Caco-2 (cell line): ENCODE measurements around the gene RNLS. TPM values are rescaled to one million over a fixed set of nuclear protein-coding genes. Genes with fewer than 3 reads are reported as not detected.

Experiments used
- BruUV-seq: library from RNA; stranded (reverse); fragments of 400-500 nt; replicated peaks from 2 replicates; lab custom pipeline; 2021; lab: Mats Ljungman, UMichigan
- CTCF ChIA-PET: fragments of 300-600 bp; sonication (Branson Sonifier 250); formaldehyde crosslinking; loops from one replicate; lab custom pipeline; 2022; ENCODE audit warnings: antibody characterized with exemption; lab: Charles Lee
- POLR2A ChIA-PET: fragments of 300-600 bp; sonication (Branson Sonifier 250); formaldehyde crosslinking; loops from one replicate; lab custom pipeline; 2022; ENCODE audit warnings: antibody characterized with exemption; lab: Charles Lee
- DNase-seq, 2 experiments: peaks; one replicate each; pipeline versions ENCODE4 v3.0.0 to v3.0.0-alpha.2; 2020 to 2022
- H3K27me3 ChIP-seq: replicated peaks from 2 replicates; pipeline ENCODE4 v1.6.0; 2011; ENCODE audit warnings: low read length; ENCODE audit not compliant: control insufficient read depth, insufficient read depth
- H3K36me3 ChIP-seq: 2 replicates; pipeline ENCODE4 v1.5.1; 2011; ENCODE audit warnings: low read length; ENCODE audit not compliant: control insufficient read depth, insufficient read depth
- H3K4me1 ChIP-seq: fragments of 250-450 bp; sonication (Bioruptor Pico); 2 replicates; pipeline ENCODE4 v1.5.1; 2020; ENCODE audit warnings: mild to moderate bottlenecking
- H3K4me3 ChIP-seq: 2 replicates; pipeline ENCODE4 v1.5.1; 2011; ENCODE audit warnings: low read depth, mild to moderate bottlenecking, control low read depth, low read length
- H3K9me3 ChIP-seq: fragments of 250-450 bp; sonication (Bioruptor Pico); 2 replicates; pipeline ENCODE4 v1.5.1; 2020; ENCODE audit warnings: mild to moderate bottlenecking, moderate library complexity
- H3K27ac Mint-ChIP-seq: one replicate; pipeline ENCODE4 v1.8.0; 2022; ENCODE audit warnings: mixed read lengths; ENCODE audit not compliant: unreplicated experiment
- H3K27me3 Mint-ChIP-seq: one replicate; pipeline ENCODE4 v1.8.0; 2022; ENCODE audit warnings: mixed read lengths; ENCODE audit not compliant: insufficient read depth, unreplicated experiment
- H3K36me3 Mint-ChIP-seq: one replicate; pipeline ENCODE4 v1.8.0; 2022; ENCODE audit warnings: mild to moderate bottlenecking, mixed read lengths; ENCODE audit not compliant: insufficient read depth, unreplicated experiment
- H3K4me1 Mint-ChIP-seq: one replicate; pipeline ENCODE4 v1.8.0; 2022; ENCODE audit warnings: low read depth, mixed read lengths; ENCODE audit not compliant: unreplicated experiment
- H3K4me3 Mint-ChIP-seq: one replicate; pipeline ENCODE4 v1.8.0; 2022; ENCODE audit warnings: mild to moderate bottlenecking, moderate library complexity, mixed read lengths; ENCODE audit not compliant: unreplicated experiment
- H3K9me3 Mint-ChIP-seq: one replicate; pipeline ENCODE4 v1.8.0; 2022; ENCODE audit warnings: mixed read lengths; ENCODE audit not compliant: unreplicated experiment
- intact Hi-C: fragments of 100-400 bp; cut with micrococcal nuclease; formaldehyde crosslinking; loops from one replicate; pipeline ENCODE4 v1.10.0; 2022; ENCODE audit not compliant: unreplicated experiment
- total RNA-seq: library from RNA; stranded (reverse); gene quantifications from 2 replicates; pipeline ENCODE4 v1.2.3, GENCODE V29; 2022
- TF ChIP-seq, protein P1 (sequence below), 2 experiments: fragments of 200-600 bp in 1 of 2; IDR thresholded peaks; 1 replicate in 1 of 2; 2 replicates in 1 of 2; pipeline versions ENCODE4 v1.5.1 to v1.8.0; 2011 to 2022; ENCODE audit warnings: antibody characterized with exemption in 1 of 2, control low read depth in 1 of 2, inconsistent platforms in 1 of 2, low read depth in 1 of 2, low read length in 1 of 2, mild to moderate bottlenecking in 1 of 2, moderate library complexity in 1 of 2; ENCODE audit not compliant: insufficient read depth in 1 of 2, severe bottlenecking in 1 of 2, unreplicated experiment in 1 of 2

RNLS gene
- total RNA-seq, 1 experiment from 2014 or later: 5.7 TPM

GRCh38 chr10:88459530-88459929, 123.6 kb downstream of the RNLS start:
- Mint-ChIP-seq H3K27ac (no peak overlapping the region), H3K36me3 (no peaks in the 10 kb centered on the region), H3K9me3 (no peaks in the 10 kb centered on the region), H3K27me3 (peaks cover 4% of the 10 kb centered on the region), H3K4me3 (no peak overlapping the region), H3K4me1 (peaks cover 6% of the 10 kb centered on the region)
- Histone ChIP-seq H3K4me1 (no peaks in the 10 kb centered on the region), H3K27me3 (no peaks in the 10 kb centered on the region), H3K36me3 (no peaks in the 10 kb centered on the region), H3K9me3 (no peaks in the 10 kb centered on the region), H3K4me3 (no peak overlapping the region)
- no peak for DNase-seq
- ChIA-PET CTCF (no interaction called here), POLR2A (no interaction called here)
- BruUV-seq: no TSS peak
- intact Hi-C loops: no loop called here
- TF ChIP-seq, protein P1, sequence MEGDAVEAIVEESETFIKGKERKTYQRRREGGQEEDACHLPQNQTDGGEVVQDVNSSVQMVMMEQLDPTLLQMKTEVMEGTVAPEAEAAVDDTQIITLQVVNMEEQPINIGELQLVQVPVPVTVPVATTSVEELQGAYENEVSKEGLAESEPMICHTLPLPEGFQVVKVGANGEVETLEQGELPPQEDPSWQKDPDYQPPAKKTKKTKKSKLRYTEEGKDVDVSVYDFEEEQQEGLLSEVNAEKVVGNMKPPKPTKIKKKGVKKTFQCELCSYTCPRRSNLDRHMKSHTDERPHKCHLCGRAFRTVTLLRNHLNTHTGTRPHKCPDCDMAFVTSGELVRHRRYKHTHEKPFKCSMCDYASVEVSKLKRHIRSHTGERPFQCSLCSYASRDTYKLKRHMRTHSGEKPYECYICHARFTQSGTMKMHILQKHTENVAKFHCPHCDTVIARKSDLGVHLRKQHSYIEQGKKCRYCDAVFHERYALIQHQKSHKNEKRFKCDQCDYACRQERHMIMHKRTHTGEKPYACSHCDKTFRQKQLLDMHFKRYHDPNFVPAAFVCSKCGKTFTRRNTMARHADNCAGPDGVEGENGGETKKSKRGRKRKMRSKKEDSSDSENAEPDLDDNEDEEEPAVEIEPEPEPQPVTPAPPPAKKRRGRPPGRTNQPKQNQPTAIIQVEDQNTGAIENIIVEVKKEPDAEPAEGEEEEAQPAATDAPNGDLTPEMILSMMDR (IDR thresholded peaks at IDR 0.05; ENCODE audit: insufficient read depth in 1 of 2, low read depth in 1 of 2, low read length in 1 of 2, severe bottlenecking in 1 of 2, unreplicated experiment in 1 of 2): no peak

- H3K36me3 ChIP-seq: no peaks in the 10 kb centered on the region
- TF ChIP-seq, protein P1 (IDR thresholded peaks at IDR 0.05; ENCODE audit: insufficient read depth in 1 of 2, low read depth in 1 of 2, low read length in 1 of 2, severe bottlenecking in 1 of 2, unreplicated experiment in 1 of 2): no peak
- Mint-ChIP-seq H3K9me3 (no peaks in the 10 kb centered on the region), H3K27ac (no peak overlapping the region), H3K36me3 (no peaks in the 10 kb centered on the region), H3K4me3 (no peak overlapping the region), H3K27me3 (peaks cover 4% of the 10 kb centered on the region), H3K4me1 (peaks cover 6% of the 10 kb centered on the region)
- no peaks in the 10 kb centered on the region for H3K4me1 ChIP-seq
- no peaks in the 10 kb centered on the region for H3K27me3 ChIP-seq
- no TSS peak for BruUV-seq
- H3K4me3 ChIP-seq: no peak overlapping the region
- no peak for DNase-seq
- intact Hi-C loops: no loop called here
- POLR2A ChIA-PET: no interaction called here
- no peaks in the 10 kb centered on the region for H3K9me3 ChIP-seq
- CTCF ChIA-PET: no interaction called here
Observed at GRCh38 chr10:88458209-88458608, 124.9 kb downstream of the RNLS start.

- intact Hi-C loops: no loop called here
- TF ChIP-seq, protein P1 (IDR thresholded peaks at IDR 0.05; ENCODE audit: insufficient read depth in 1 of 2, low read depth in 1 of 2, low read length in 1 of 2, severe bottlenecking in 1 of 2, unreplicated experiment in 1 of 2): no peak
- ChIA-PET CTCF (no interaction called here), POLR2A (no interaction called here)
- Histone ChIP-seq H3K36me3 (no peaks in the 10 kb centered on the region), H3K27me3 (no peaks in the 10 kb centered on the region), H3K4me3 (no peak overlapping the region), H3K9me3 (no peaks in the 10 kb centered on the region), H3K4me1 (no peaks in the 10 kb centered on the region)
- no peak for DNase-seq
- H3K4me3 Mint-ChIP-seq: no peak overlapping the region
- H3K27ac Mint-ChIP-seq: no peak overlapping the region
- no peaks in the 10 kb centered on the region for H3K9me3 Mint-ChIP-seq
- H3K36me3 Mint-ChIP-seq: no peaks in the 10 kb centered on the region
- peaks cover 4% of the 10 kb centered on the region for H3K27me3 Mint-ChIP-seq
- no TSS peak for BruUV-seq
- peaks cover 6% of the 10 kb centered on the region for H3K4me1 Mint-ChIP-seq
Observed at GRCh38 chr10:88457660-88458059, 125.5 kb downstream of the RNLS start.
